Measurements from ENCODE around the gene OR2K2.
A peak's percentile ranks its signal among the peaks of the same experiment; 100 is the strongest.

- no peak for TF ChIP-seq CTCF (IDR thresholded peaks at IDR 0.05)
- peak in 2 of 4 donors; percentile 46 to 55 for TF ChIP-seq POLR2AphosphoS5 (IDR thresholded peaks at IDR 0.05)
These were observed 47.2 kb downstream of the OR2K2 start for GRCh38 chr9:111282845-111283244.
